Islet of Langerhans (tissue), 1 donor: ENCODE data around the gene LZTS3.
"Not testable (repeated sequence)": the region's sequence is repeated elsewhere in the genome, so short reads cannot be mapped to it uniquely, and the experiment has no call there.

Experiments
- FAIRE-seq: peaks from one replicate; lab custom pipeline; 2011; peaks lifted over from hg19 to GRCh38; lab: Jason Lieb, UNC

Gene LZTS3

DNA sequence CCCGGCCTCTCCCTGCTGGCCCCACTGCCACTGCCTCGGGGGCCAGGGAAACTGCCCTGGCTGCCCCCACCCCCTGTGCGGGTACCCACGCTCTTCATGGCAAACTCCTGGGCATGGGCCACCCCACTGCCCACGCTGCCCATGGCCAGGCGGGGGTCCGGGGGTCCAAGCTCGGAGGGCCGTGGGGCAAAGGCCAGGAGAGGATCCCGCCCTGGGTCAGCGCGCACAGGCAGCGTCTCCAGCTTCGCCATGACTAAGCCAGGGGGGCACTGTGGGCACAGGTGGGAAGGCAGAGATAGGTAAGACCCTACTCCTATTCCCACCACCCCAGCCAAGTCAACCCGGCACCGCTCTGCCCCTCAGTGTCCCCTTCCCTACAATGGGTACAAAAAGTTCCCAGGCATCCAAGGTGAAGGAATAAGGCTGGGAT is 6.4 kb downstream of the LZTS3 start:
- no peak for FAIRE-seq

DNA sequence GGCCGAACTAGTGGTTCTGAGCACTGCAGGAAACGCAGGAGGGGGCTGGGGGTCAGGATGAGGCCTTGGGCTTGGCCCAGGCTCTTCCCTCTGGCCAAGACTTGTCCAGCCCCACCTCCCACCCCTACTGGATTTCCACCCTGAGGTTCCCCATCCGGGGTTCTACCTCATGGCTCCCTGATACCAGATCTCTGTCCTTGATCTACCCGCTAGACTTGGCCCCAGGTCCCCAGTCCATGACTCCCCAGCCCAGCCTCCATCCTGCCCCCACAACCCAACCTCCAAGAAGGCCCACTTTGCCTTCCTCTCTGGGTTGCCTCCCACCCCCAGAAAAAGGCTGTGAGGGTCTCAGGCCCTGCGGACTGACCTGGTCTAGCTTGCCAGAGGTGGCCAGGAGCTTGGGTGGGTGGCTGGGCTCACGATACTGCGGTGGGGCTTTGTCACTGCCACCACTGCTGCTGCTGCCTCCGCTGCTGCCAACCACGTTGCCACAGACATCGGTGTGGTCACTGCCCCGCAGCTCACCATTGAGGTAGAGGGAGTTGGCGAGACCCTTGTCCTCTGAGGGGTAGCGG is 6.9 kb downstream of the LZTS3 start:
- FAIRE-seq, result no peak

DNA sequence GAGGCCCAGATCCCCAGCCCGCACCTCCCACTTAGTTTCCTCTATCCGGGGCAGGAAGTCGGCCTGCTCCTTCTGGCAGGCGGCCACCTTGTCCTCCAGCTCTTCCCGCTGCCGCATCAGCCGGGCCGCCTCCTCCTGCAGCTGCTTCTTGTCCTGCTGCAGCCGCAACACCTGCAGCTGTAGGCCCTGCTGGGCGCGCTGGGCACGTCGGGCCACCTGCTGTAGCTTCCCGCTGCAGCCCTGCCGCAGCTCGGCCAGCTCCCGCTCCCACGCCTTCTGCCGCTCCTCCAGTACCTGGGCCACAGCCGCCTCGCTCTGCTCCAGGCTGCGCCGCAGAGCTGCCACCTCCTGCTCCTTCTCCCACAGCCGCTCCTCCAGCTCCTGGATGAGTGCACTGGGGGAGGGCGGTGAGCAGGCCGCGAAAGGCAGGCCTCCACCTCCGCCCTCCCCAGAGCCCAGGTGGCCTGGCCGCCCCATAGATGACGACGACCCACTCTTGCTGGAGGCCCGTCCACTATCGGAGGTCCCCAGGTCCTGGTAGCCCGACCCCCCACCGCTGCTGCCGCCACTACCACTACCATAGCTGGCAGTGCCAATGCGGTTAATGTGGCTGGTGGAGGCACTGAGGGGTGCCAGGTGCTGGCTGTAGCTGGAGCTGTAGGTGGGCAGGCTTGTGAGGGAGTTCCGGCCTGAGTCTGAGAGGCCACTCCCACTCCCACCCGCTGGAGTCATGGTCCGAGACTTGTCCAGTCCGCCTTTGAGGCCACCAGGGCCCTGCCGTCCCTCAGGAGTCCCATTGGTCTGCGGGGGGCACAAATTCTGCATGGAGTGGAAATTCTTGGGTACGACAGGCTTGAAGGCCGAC is 7.6 kb downstream of the LZTS3 start:
- FAIRE-seq, result no peak

DNA sequence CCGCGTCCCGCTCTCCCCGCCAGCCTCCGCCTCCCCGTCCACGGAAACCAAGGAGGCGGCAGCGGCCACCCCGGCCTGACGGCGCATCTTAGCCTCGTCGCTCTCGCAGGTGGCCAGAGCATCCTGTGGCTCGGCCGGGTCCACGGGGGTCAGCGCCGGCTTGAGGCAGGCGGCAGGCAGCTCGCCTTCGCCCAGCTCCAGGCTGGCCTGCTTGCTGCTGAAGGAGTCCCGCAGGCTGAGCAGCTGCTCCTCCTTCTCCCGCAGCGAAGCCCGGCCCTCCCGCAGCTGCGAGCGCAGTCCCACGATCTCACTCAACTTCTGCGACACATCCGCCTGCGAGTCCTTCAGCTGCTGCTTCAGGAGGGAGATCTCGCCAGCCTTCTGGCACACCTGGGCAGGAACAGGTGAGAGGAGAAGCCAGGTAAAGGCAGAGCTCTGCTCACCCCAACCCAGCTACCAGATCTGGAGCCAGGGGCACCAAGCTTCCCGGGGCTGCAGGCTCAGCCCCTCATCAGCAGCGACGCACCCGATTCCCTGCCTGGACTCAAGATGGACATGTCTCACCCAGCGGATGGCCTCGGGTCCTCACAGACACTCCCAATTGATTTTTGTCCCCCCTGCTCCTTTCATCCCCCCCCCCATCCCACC is 8.5 kb downstream of the LZTS3 start:
- no peak for FAIRE-seq

DNA sequence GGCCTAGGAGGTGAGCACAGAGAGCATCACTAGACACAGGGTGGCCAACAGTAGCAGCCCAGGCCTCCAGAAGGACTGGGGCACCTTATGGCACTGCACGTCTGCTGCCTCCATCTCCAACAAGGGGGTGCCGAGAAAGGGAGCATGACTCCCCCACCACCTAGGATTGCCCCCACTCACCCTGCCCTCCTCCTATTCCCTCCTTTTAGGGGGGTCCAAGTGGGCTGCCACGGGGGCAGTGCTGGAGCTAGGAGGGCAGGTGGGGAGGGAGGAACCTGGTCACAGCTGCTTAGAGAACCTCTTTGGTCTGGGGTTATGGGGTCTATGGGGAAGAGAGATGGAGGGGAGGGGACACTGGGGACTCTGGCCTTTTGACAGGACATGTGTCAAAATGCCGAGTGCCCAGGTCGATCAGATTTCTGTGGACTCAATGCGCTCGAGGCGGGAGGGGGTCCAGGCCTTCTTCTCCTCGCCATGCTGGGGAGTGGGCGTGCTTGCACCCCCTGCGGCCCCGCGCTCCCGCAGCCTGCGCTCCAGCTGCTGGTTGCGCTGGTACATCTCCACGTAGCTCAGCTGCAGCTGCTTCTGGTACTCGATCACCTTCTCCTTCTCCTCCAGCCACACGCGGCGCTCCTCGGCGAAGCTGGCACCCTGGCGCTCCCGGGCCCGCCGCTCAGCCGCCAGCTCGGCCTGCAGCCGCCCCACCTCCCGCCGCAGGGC is 9.1 kb downstream of the LZTS3 start:
- FAIRE-seq, result no peak

DNA sequence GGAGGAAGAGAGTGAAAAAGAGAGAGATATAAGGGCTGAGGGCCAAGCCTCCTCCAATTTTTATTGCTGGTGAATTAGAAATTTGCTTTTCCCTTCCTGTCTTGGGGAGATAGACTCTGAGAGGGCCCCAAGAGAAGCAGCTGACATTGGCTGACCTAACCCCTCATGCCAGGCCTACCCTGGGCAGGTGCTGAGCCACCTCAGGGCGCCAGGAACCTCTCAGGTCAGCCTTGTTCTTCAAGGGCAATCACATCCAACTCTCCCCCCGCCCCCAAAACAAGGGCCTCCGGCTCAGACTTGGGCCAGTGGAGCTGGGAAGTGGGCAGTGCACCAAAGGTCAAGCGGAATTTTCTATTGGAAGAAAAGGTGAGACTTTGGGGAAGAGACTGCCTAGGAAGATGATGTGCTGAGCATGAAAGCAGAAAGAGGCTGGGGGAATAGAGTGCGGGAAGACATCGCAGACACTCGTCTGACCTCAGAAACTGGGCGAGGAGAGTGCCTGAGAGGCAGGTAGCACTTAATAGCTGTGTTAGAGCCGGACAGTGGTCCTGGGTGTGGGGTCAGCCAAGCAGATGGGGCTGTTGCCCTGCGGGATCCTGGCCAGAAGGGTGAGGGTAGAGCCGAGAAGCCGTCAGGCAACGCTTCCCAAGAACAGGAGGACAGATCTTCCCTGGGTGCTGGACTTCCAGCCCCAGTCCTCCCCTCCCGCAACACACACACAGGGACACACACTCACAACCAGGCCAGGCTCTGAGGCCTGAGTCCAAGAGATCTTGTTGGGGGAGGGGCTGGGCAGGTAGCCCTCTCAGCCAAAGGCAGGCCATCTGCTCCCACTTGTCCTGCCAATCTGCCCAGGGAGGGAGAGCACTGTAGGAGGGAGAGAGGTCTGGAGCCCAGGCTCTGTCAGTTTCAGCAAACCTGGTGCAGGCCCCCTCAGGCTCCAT is 10.0 kb downstream of the LZTS3 start:
- FAIRE-seq, result no peak

DNA sequence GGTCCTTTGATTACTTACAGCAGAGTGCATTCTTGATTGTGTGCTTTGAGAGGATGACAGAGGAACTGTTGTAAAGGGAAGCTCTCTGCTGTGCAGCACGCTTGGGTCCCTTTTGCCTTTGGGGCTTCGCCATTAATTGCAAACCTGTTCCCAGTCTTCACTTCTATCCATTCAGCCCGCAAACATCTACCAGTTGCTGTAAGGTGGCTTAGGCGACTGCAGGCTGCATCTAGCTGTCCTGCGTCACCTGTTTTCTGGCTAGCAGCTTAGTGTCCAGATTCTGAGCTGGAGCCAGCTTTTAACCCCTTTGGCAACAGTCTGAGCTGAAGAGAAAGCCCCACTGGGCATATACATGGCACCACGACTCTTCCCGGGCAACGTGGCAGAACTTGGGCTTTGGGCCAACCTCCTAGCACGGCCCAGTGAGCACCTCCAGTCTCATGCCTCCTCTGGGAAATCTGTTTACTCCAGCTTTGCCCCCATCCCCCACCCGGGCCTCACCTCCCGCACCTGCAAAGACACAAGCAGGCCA is 11.2 kb downstream of the LZTS3 start:
- FAIRE-seq, result peak; percentile 56

DNA sequence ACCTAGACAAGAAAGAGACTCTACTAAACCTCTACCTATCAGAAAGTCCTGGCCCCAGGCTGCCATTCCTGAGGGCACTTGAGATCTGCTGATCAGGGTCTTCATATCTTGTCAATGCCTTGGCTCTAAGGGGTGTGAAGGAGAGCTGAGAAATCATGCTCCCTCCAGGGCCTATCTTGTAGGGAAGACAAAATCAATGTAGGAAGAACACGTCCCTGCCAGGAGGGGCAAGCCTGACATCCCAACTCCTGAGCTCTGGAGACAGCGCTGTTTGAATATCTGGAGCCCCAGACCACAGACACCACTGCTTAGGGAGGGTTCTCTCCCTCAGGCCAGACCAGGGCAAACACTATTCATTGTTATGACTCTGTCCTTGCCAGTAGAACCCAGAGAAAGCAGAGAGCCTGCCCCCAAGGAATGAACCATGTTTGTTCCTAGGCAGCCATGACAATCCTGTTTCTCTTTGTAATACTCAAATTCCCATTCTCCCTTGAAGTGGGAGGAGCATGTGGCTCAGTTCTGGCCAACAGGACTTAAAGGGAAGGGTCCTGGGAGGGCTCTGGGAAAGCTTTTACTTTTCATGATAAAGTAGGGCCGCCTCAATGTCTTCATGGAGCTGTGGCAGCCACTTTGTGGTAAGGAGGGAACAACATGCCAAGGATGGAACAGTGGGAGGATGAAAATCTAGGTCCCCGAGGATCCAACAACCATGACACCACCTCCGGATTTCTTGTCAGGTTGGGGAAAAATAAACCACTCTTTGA is 11.9 kb downstream of the LZTS3 start:
- FAIRE-seq, result no peak

DNA sequence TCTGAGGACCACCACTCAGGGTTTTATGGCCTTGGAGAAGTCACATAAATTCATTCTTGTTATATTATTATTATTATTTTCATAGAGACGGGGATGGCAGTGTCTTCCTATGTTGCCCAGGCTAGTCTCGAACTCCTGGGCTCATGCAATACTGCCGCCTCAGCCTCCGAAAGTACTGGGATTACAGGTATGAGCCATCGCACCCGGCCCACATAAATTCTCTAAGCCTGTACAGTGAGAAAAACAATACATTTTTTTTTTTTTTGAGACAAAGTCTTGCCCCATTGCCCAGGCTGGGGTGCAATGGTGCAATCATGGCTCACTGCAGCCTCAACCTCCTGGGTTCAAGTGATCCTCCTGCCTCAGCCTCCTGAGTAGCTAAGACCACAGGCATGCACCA is 12.9 kb downstream of the LZTS3 start:
- FAIRE-seq, result no peak

DNA sequence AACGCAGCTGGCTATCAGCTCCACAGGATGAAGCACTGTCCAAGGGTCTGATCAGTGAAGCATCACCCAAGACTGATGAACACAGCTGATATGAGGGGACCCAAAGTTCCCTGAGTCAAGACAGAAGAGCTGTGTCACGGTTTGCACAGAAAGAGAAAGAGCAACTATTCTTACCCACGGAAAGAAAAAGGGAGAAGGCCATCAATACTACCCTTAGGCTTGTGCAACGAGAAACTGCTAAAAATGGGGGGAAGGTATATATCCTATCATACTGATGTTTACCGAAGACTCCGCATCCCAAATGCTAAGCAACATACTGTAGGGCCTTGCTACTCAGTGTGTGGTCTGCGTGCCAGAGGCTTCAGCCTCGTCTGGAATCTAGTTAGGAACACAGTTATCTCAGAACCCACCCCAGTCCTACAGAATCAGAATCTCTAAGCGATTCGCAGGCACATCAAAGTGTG is 14.3 kb downstream of the LZTS3 start:
- FAIRE-seq, result no peak

DNA sequence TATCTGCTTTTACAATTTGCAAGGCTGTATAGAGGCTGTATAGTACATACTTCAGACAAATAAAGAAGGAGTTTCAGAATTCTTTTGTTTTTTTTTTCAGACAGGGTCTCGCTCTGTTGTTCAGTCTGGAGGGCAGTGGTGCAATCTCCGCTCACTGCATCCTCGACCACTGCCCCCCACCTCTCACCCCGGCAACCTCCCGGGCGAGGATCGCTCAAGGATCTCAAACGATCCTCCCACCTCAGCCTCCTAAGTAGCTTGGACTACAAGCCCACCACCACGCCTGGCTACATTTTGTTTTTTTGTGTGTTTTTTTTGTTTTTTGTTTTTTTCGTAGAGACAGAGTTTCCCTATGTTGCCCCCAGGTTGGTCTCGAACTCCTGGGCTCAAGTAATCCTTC is 15.5 kb downstream of the LZTS3 start:
- FAIRE-seq, result no peak

DNA sequence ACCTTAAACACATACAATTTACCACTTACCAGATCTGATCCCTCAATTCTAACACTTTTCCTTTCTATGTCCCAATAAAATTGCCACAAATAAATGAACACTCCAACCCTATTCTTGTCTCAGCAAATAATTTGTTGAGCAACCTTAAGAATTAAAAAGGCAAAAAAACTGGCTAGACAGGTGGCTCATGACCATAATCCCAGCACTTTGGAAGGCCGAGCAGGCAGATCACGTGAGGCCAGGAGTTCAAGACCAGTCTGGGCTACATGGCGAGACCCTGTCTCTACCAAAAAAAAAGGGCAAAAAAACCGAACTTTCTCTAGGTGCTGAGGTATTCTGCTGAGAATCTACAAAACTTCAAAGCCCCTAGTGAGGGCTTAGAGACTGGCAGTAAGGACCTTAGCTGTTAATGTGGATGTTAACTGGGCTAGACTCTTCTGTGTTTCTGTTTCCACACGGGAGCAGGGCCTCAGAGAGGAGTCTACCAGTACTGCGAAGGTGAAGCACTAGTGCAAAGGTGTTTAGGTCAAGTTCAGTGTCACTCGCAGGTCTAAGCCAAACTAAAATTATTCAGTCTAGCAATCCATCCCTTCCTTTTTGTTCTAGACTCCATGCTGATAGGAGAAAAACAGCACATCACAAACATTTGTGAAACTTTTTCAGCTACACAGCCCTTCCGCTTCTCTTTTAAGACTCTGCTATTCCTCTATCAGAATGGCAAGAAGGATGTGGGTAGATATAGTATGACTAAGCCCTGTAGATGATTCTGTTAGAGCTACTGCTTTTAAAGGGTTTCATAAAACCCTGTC is 16.3 kb downstream of the LZTS3 start:
- no peak for FAIRE-seq

DNA sequence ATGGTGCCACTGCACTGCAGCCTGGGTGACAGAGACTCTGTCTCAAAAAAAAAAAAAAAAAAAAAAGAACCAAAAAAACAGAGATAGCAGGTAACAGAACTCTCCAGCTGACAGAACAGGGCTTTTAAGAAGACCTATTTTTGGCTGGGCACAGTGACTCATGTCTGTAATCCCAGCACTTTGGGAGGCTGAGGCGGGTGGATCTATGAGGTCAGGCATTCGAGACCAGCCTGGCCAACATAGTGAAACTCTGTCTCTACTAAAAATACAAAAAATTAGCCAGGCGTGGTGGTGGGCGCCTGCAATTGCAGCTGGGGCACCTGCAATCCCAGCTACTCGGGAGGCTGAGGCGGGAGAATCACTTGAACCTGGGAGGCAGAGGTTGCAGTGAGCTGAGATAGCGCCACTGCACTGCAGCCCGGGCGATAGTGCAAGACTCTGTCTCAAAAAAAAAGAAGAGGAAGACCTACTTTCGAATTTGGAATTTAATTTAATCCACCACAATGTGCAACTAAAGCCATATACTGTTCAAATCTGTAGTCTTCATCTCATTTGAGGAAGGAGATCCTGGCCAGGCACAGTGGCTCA is 21.2 kb downstream of the LZTS3 start:
- not testable (repeated sequence) for FAIRE-seq

DNA sequence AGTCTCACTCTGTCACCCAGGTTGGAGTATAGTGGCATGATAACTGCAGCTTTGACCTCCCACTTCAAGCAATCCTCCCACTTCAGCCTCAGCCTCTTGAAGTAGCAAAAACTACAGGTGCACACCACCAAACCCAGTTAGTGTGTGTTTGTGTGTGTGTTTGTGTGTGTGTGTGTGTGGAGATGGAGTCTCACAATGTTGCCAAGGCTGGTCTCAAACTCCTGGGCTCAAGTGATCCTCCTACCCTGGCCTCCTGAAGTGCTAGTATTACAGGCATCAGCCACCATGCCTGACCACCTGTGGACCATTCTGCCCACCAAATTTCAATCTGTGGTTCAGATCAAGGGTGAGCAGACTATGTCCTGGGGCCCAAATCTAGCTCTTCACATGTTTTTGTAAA is 22.4 kb downstream of the LZTS3 start:
- no peak for FAIRE-seq

DNA sequence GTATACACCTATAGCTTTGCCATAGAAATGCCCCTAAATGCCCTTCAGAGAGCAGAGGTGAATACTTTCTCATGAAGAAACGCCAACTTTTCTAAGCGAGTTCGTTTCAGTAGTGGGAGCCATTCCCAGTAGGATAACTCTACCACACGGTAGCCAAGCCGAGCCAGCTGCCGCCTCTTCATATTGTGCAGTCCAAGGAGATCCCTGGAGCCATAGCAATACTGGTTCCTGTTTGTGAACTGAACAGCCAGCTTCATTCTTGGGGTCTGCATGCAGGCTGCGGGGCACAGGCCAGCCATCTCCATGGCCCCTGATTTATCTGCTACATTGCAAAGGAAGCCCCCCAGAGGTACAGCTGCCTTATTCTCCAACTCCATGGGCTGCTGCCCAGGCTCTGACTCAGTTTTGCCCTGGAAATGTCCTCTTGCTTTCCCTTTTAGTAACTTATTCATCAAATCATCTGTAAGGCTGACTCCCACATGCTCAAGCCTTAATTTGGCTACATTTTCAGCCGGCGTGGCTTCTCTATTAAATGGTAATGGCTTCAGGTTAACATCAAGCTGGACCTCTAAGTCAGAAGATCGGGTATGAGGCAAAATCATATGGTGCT is 26.5 kb downstream of the LZTS3 start:
- no peak for FAIRE-seq

DNA sequence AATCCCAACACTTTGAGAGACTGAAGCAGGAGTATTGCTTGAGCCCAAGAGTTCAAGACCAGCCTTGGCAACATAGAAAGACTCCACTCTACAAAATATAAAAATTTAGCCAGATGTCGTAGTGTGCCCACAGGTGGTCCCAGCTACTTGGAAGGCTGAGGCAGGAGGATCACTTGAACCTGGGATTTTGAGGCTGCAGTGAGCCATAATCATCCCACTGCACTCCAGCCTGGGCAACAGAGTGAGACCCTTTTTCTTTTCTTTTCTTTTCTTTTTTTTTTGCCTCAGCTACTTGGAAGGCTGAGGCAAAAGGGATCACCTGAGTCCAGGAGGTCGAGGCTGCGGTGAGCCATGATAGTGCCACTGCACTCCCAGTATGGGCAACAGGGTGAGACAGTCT is 31.6 kb downstream of the LZTS3 start:
- FAIRE-seq, result no peak

DNA sequence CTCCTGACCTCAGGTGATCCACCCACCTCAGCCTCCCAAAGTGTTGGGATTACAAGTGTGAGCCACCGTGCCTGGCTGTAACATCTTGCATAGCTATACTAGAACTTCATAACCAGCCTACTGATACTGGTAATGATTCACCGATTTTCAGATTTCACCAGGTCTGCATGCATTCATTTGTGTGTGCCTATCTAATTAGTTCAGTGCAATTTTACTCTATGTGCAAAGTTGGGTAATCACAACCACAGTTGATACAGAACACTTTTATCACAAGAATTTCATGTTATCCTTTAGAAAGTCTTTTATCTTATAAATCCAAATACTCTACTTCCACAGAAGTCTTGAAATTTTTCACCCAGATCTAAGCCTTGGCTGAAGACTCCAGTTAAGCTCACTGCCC is 35.9 kb downstream of the LZTS3 start:
- FAIRE-seq, result no peak

DNA sequence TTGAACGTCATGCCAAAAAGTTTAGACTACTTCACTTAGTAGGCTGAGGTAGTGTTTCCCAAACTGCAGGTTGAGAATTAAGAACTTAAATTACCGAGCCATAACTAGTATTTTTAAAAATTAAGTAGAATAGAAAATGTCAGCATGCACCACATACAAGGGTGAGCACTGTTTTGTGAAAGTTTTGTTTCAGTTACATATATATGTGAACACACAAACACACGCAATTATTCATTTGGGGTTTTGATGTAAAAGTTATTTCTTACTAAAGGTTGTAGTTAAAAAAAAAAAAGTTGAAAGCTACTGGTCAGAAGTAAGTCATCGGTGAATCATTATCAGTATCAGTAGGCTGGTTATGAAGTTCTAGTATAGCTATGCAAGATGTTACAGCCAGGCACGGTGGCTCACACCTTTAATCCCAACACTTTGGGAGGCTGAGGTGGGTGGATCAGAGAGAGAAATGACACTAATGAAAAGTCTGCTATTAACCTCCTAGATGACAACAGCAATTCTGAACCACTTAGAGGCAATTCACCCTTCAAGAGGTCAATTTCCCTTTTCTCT is 37.8 kb downstream of the LZTS3 start:
- no peak for FAIRE-seq

DNA sequence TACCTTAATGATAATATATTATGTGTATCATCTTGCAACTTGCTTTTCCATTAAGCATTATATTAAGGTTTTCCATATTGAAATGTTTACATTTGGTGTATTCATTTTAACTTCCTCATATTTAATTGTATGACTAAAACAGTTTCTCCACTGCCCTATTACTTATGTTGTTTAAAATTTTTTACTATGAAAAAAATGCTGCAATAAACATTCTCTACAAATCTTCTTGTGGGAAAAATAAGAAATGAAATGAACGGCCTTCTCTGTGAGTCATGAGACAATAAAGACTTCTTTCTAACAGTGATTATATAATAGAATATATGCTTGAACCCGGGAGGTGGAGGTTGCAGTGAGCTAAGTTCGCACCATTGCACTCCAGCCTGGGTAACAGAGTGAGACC is 39.2 kb downstream of the LZTS3 start:
- FAIRE-seq, result no peak
